ENCODE data around the gene AAK1.

DNA sequence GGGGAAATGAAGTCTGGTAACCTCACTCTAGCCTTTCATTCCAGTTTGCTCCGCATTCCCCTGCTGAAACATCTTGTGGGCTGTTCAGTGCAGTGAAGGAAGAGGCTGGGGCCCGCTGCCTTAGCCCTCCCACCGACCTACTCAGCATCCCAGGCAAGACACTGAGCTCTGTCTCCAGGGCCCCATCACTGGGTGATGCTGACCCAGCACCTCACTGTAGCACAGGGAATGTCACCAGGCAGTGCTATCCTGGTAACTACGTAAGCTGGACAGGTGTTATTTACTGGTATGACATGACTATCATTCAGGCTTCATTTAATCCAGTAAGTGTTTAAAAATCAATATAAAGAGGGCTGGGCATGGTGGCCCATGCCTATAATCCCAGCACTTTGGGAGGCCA is 105.3 kb downstream of the AAK1 start:
- TF ChIP-seq, protein P1, sequence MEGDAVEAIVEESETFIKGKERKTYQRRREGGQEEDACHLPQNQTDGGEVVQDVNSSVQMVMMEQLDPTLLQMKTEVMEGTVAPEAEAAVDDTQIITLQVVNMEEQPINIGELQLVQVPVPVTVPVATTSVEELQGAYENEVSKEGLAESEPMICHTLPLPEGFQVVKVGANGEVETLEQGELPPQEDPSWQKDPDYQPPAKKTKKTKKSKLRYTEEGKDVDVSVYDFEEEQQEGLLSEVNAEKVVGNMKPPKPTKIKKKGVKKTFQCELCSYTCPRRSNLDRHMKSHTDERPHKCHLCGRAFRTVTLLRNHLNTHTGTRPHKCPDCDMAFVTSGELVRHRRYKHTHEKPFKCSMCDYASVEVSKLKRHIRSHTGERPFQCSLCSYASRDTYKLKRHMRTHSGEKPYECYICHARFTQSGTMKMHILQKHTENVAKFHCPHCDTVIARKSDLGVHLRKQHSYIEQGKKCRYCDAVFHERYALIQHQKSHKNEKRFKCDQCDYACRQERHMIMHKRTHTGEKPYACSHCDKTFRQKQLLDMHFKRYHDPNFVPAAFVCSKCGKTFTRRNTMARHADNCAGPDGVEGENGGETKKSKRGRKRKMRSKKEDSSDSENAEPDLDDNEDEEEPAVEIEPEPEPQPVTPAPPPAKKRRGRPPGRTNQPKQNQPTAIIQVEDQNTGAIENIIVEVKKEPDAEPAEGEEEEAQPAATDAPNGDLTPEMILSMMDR (IDR thresholded peaks at IDR 0.05): no peak
- TF ChIP-seq POLR2AphosphoS5 (IDR thresholded peaks at IDR 0.05) (no peak), EP300 (IDR thresholded peaks at IDR 0.05) (no peak), POLR2A (IDR thresholded peaks at IDR 0.05) (no peak)
